Trophoblast cell (in vitro differentiated cells and primary cell): Measurements from ENCODE around the gene ARFGAP1.

ENCODE experiments used
- DNase-seq, 2 donors: peaks; one replicate each; pipeline ENCODE4 v3.0.0-alpha.2; 2016
- H2AFZ ChIP-seq: 2 replicates; pipeline ENCODE4 v1.6.1; 2013; ENCODE audit warnings: low read length, moderate library complexity, mild to moderate bottlenecking; ENCODE audit not compliant: insufficient read depth, poor library complexity
- H2AK5ac ChIP-seq: 2 replicates; pipeline ENCODE4 v1.6.1; 2013; ENCODE audit warnings: mild to moderate bottlenecking, low read length
- H2BK120ac ChIP-seq: 2 replicates; pipeline ENCODE4 v1.6.1; 2013; ENCODE audit warnings: low read length, mild to moderate bottlenecking, moderate library complexity; ENCODE audit not compliant: insufficient read depth, poor library complexity
- H2BK12ac ChIP-seq: 2 replicates; pipeline ENCODE4 v1.6.1; 2013; ENCODE audit warnings: mild to moderate bottlenecking, low read length, moderate library complexity
- H2BK5ac ChIP-seq: 2 replicates; pipeline ENCODE4 v1.6.1; 2013; ENCODE audit warnings: low read length, low read depth, moderate library complexity, mild to moderate bottlenecking; ENCODE audit not compliant: poor library complexity
- H3K14ac ChIP-seq: 2 replicates; pipeline ENCODE4 v1.6.1; 2013; ENCODE audit warnings: mild to moderate bottlenecking, low read length
- H3K18ac ChIP-seq: 2 replicates; pipeline ENCODE4 v1.6.1; 2013; ENCODE audit warnings: mild to moderate bottlenecking, low read length
- H3K23ac ChIP-seq: 2 replicates; pipeline ENCODE4 v1.6.1; 2013; ENCODE audit warnings: low read length
- H3K27ac ChIP-seq: 2 replicates; pipeline ENCODE4 v1.5.1; 2013; ENCODE audit warnings: low read depth, mild to moderate bottlenecking, inconsistent platforms, low read length, moderate library complexity
- H3K27me3 ChIP-seq: 2 replicates; pipeline ENCODE4 v1.6.1; 2013; ENCODE audit warnings: inconsistent platforms, mild to moderate bottlenecking, low read length, moderate library complexity; ENCODE audit not compliant: insufficient read depth
- H3K36me3 ChIP-seq, 2 experiments: 1 replicate in 1 of 2; 2 replicates in 1 of 2; pipeline ENCODE4 v1.6.1; 2013; ENCODE audit warnings: low read length in 2 of 2, mild to moderate bottlenecking in 2 of 2, moderate library complexity in 1 of 2; ENCODE audit not compliant: insufficient read depth in 2 of 2, control insufficient read depth in 1 of 2
- H3K4ac ChIP-seq: 2 replicates; pipeline ENCODE4 v1.6.1; 2013; ENCODE audit warnings: low read depth, mild to moderate bottlenecking, low read length, moderate library complexity
- H3K4me1 ChIP-seq, 2 experiments: 1 replicate in 1 of 2; 2 replicates in 1 of 2; pipeline ENCODE4 v1.6.1; 2013; ENCODE audit warnings: low read length in 2 of 2, mild to moderate bottlenecking in 2 of 2, moderate library complexity in 1 of 2; ENCODE audit not compliant: insufficient read depth in 2 of 2, control insufficient read depth in 1 of 2
- H3K4me2 ChIP-seq: 2 replicates; pipeline ENCODE4 v1.6.1; 2013; ENCODE audit warnings: inconsistent platforms, mild to moderate bottlenecking, low read length, moderate library complexity
- H3K4me3 ChIP-seq: 2 replicates; pipeline ENCODE4 v1.5.1; 2013; ENCODE audit warnings: mild to moderate bottlenecking, low read depth, low read length, inconsistent platforms
- H3K79me1 ChIP-seq: one replicate; pipeline ENCODE4 v1.6.1; 2013; ENCODE audit warnings: low read length
- H3K79me2 ChIP-seq: 2 replicates; pipeline ENCODE4 v1.6.1; 2013; ENCODE audit warnings: low read length, mild to moderate bottlenecking; ENCODE audit not compliant: control insufficient read depth, insufficient read depth, poor library complexity
- H3K9ac ChIP-seq: 2 replicates; pipeline ENCODE4 v1.6.1; 2013; ENCODE audit warnings: mild to moderate bottlenecking, low read length
- H3K9me3 ChIP-seq: 2 replicates; pipeline ENCODE4 v1.6.1; 2013; ENCODE audit warnings: low read depth, mild to moderate bottlenecking, control low read depth, inconsistent platforms, low read length; ENCODE audit not compliant: insufficient read depth
- H4K12ac ChIP-seq: 2 replicates; pipeline ENCODE4 v1.6.1; 2013; ENCODE audit warnings: low read depth, mild to moderate bottlenecking, low read length, moderate library complexity
- H4K8ac ChIP-seq: 2 replicates; pipeline ENCODE4 v1.6.1; 2013; ENCODE audit warnings: low read depth, mild to moderate bottlenecking, low read length, moderate library complexity
- H4K91ac ChIP-seq: one replicate; pipeline ENCODE4 v1.6.1; 2013; ENCODE audit warnings: low read depth, mild to moderate bottlenecking, low read length, moderate library complexity
- WGBS: extraction: QIAGEN DNeasy Blood & Tissue Kit; methylation state at CpG from one replicate; pipeline ENCODE4 v1.1.7; 2013; ENCODE audit warnings: missing lambda C conversion rate; ENCODE audit not compliant: insufficient read length, insufficient coverage; ENCODE audit errors: extremely low coverage; 5-methylcytosine and 5-hydroxymethylcytosine counted together

ARFGAP1 gene

DNA sequence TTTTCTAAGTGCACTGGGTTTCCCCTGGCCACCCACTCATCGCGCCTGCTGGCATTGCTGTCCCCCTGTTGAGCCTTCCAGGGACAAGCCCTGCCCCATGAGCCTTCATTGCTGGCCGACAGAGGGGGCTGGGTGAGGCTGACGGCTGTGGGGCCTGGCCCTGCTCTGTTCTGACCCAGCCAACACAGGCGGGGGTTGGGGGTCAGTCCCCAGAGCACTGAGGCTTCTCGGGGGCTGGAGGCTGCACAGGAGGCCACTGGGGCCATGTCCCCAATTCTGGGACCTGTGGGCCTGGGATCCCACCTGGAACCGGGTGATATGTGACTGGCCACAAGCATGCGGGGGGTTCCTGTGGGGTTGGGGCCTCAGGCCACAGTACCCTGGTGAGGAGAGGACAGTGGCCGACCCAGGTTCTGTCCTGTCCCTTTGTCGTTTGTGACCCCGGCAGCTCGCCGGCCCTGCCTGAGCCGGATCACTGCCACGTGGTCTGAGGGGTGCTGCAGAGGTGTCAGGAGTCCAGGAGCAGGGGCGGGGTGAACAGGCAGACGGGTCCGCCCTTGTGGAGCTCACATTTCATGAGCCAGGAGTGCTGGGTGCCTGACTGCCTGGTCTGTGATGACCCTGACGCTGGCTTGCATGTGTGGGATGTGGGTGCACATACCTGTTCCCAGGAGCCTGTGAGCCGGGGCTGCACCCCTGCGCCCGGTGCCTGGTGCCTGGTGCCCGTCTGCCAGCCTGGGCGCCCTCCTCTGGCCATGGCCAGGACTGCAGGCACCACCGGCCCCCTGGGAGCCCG lies 18.3 kb downstream of the ARFGAP1 start:
- no CpG with 5 or more reads among the region's 26 CpGs for WGBS
- Histone ChIP-seq H3K23ac (no peak overlapping the region), H4K8ac (no peak overlapping the region), H4K12ac (no peak overlapping the region), H3K4me3 (no peak overlapping the region), H3K14ac (no peak overlapping the region), H3K4ac (no peak overlapping the region), H2AFZ (no peak overlapping the region), H3K9ac (no peak overlapping the region), H3K9me3 (peaks cover 3% of the 10 kb centered on the region), H3K18ac (no peak overlapping the region), H3K4me2 (no peak overlapping the region), H2BK12ac (no peak overlapping the region), H3K79me1 (no peaks in the 10 kb centered on the region), H3K79me2 (no peaks in the 10 kb centered on the region), H2AK5ac (no peak overlapping the region), H2BK5ac (no peak overlapping the region), H4K91ac (no peak overlapping the region), H3K4me1 (peaks cover 0 to 6% of the 10 kb centered on the region in 2 experiments), H3K36me3 (peaks cover 42 to 44% of the 10 kb centered on the region in 2 experiments), H3K27ac (no peak overlapping the region), H2BK120ac (no peak overlapping the region), H3K27me3 (no peaks in the 10 kb centered on the region)
- peak; percentile 38 to 66 for DNase-seq

DNA sequence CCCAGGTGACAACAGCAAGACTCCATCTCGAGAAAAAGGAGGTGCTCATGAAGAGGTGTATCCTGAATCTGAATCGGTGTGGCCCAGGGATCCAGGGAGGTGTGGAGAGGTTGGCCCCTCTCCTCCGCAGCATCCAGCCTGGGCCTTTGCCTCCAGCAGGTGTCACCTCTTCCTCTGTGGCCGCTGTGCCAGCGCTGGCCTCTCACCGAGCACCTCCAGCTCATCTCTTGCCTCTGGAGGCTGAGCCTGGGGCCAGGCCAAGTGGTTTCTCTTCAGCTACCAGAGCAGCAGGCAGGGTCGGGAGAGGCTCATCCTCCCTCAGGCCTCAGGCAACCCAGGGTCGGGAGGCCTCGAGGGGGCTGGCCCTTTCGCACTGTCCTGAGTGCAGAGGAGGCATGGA lies 19.2 kb downstream of the ARFGAP1 start:
- Histone ChIP-seq H4K12ac (no peak overlapping the region), H3K4me3 (no peak overlapping the region), H2BK5ac (no peak overlapping the region), H3K18ac (no peak overlapping the region), H3K9ac (no peak overlapping the region), H3K4me2 (no peak overlapping the region), H2AFZ (no peak overlapping the region), H3K4ac (no peak overlapping the region), H3K27ac (no peak overlapping the region), H3K36me3 (peaks cover 32 to 35% of the 10 kb centered on the region in 2 experiments), H2BK12ac (no peak overlapping the region), H4K91ac (no peak overlapping the region), H2BK120ac (no peak overlapping the region), H3K23ac (no peak overlapping the region), H3K27me3 (no peaks in the 10 kb centered on the region), H3K79me1 (no peaks in the 10 kb centered on the region), H3K79me2 (no peaks in the 10 kb centered on the region), H4K8ac (no peak overlapping the region), H2AK5ac (no peak overlapping the region), H3K4me1 (peaks cover 0 to 6% of the 10 kb centered on the region in 2 experiments), H3K9me3 (peaks cover 3% of the 10 kb centered on the region), H3K14ac (no peak overlapping the region)
- DNase-seq, result no peak
- WGBS, result no CpG with 5 or more reads among the region's 10 CpGs

DNA sequence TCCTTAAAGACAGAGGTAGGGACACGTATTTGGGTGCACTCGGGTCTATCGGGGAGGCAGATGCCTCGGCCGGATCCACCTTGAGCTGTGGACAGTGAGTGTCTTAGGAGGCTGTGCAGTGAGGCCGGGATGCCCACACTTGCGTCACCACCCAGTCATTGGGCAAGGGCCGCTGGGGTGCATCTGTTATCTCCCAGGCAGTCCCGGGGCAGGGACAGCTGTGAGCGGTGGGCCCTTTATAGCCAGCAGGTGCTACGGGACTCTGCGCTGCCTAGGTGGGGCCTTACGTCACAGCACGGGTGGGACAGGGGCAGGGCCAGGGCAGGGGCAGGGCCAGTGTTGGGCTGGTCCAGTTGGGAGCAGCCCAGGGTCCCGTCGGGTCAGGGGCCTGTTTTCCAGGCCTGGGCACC lies 19.7 kb downstream of the ARFGAP1 start:
- no peak overlapping the region for H4K91ac ChIP-seq
- H3K27ac ChIP-seq, result no peak overlapping the region
- H3K4ac ChIP-seq, result no peak overlapping the region
- H4K8ac ChIP-seq, result no peak overlapping the region
- no peak overlapping the region for H3K23ac ChIP-seq
- no peak overlapping the region for H2BK5ac ChIP-seq
- no peak overlapping the region for H3K14ac ChIP-seq
- no peaks in the 10 kb centered on the region for H3K79me2 ChIP-seq
- no peak overlapping the region for H3K18ac ChIP-seq
- no peak overlapping the region for H2AFZ ChIP-seq
- no peaks in the 10 kb centered on the region for H3K79me1 ChIP-seq
- H2BK12ac ChIP-seq, result no peak overlapping the region
- no peak overlapping the region for H3K4me3 ChIP-seq
- H2AK5ac ChIP-seq, result no peak overlapping the region
- no peak overlapping the region for H3K9ac ChIP-seq
- no peak overlapping the region for H3K4me2 ChIP-seq
- H3K9me3 ChIP-seq, result peaks cover 3% of the 10 kb centered on the region
- H4K12ac ChIP-seq, result no peak overlapping the region
- H3K4me1 ChIP-seq, result peaks cover 0 to 6% of the 10 kb centered on the region in 2 experiments
- peak in 1 of 2 donors; percentile 33 for DNase-seq
- no CpG with 5 or more reads among the region's 16 CpGs for WGBS
- H3K36me3 ChIP-seq, result peaks cover 27 to 31% of the 10 kb centered on the region in 2 experiments
- no peaks in the 10 kb centered on the region for H3K27me3 ChIP-seq
- H2BK120ac ChIP-seq, result no peak overlapping the region

DNA sequence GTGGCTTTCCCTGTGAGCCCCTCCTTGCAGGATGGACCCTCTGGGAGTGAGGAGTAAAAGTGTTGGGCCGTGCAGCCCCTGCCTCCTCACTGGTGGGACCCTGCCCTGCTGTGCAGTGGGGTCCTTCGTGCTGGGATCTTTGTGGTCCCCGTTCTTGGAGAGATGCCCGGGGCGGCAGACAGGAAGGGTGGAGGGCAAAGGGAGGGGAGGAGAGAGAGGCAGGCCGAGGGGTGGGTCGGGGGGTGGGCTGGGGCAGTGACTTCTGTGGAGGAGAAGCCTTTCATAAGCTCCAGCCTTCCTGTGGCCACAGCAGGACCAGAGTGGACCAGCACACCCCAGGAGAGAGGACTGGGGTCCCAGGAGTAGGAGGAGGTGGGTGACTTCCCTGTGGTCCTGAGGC lies 20.3 kb downstream of the ARFGAP1 start, which contains the start of gene COL20A1:
COL20A1 (plus strand) TSS at position 283 of the 400 bp plus-strand sequence. CDS start 1,922 bp downstream, outside the sequence.
- no peaks in the 10 kb centered on the region for H3K27me3 ChIP-seq
- H2BK5ac ChIP-seq, result no peak within 1 kb of the TSS
- no peak within 1 kb of the TSS for H2AK5ac ChIP-seq
- peaks cover 3% of the 10 kb centered on the region for H3K9me3 ChIP-seq
- H3K4me1 ChIP-seq, result peaks cover 0 to 6% of the 10 kb centered on the region in 2 experiments
- H3K14ac ChIP-seq, result no peak within 1 kb of the TSS
- H3K36me3 ChIP-seq, result peaks cover 21 to 24% of the 10 kb centered on the region in 2 experiments
- DNase-seq, result no peak
- no peaks in the 10 kb centered on the region for H3K79me2 ChIP-seq
- H2BK120ac ChIP-seq, result no peak within 1 kb of the TSS
- no peak within 1 kb of the TSS for H2AFZ ChIP-seq
- H3K4me3 ChIP-seq, result no peak within 1 kb of the TSS
- H3K23ac ChIP-seq, result no peak within 1 kb of the TSS
- no peak within 1 kb of the TSS for H4K91ac ChIP-seq
- H3K18ac ChIP-seq, result no peak within 1 kb of the TSS
- H4K12ac ChIP-seq, result no peak within 1 kb of the TSS
- H3K4me2 ChIP-seq, result no peak within 1 kb of the TSS
- no peaks in the 10 kb centered on the region for H3K79me1 ChIP-seq
- no peak within 1 kb of the TSS for H4K8ac ChIP-seq
- H3K27ac ChIP-seq, result no peak within 1 kb of the TSS
- H3K4ac ChIP-seq, result no peak within 1 kb of the TSS
- no peak within 1 kb of the TSS for H3K9ac ChIP-seq
- H2BK12ac ChIP-seq, result no peak within 1 kb of the TSS
- WGBS, result no CpG with 5 or more reads among the region's 7 CpGs
